Stimulated activated CD8-positive, alpha-beta memory T cell treated with anti-CD3 and anti-CD28 coated beads, Interleukin-12 subunit alpha, Interleukin-12 subunit beta, amount 100 ng/mL, for 1 hour (primary cell): ENCODE measurements around the gene PDE11A.
"Not testable (repeated sequence)": the region's sequence is repeated elsewhere in the genome, so short reads cannot be mapped to it uniquely, and the experiment has no call there.

Experiments used
- DNase-seq: peaks from one replicate; pipeline ENCODE4 v3.0.0-alpha.2; 2020; ENCODE audit warnings: low read depth

Gene PDE11A

GRCh38 chr2:178074123-178075005 lies 1.8 kb upstream of the PDE11A start:
- no peak for DNase-seq

GRCh38 chr2:178072000-178072382 lies 586 bp downstream of the PDE11A start:
- no peak for DNase-seq

GRCh38 chr2:178070824-178071223 lies 1.8 kb downstream of the PDE11A start:
- no peak for DNase-seq

- DNase-seq: no peak
Measured at GRCh38 chr2:178069551-178069950, 3.0 kb downstream of the PDE11A start.

- DNase-seq: no peak
Measured at GRCh38 chr2:178068823-178069454, 3.6 kb downstream of the PDE11A start.

- no peak for DNase-seq
Measured at GRCh38 chr2:178066890-178067669, 5.5 kb downstream of the PDE11A start.

- DNase-seq: no peak
Measured at GRCh38 chr2:178066324-178066723, 6.3 kb downstream of the PDE11A start.

GRCh38 chr2:178059681-178060080 lies 12.9 kb downstream of the PDE11A start:
- DNase-seq: no peak

- no peak for DNase-seq
Measured at GRCh38 chr2:178059111-178059510, 13.5 kb downstream of the PDE11A start.

- DNase-seq: no peak
Measured at GRCh38 chr2:178057179-178057680, 15.3 kb downstream of the PDE11A start.

- DNase-seq: no peak
Measured at GRCh38 chr2:178056345-178056744, 16.2 kb downstream of the PDE11A start.

GRCh38 chr2:178051257-178051656 lies 21.3 kb downstream of the PDE11A start:
- DNase-seq: not testable (repeated sequence)

GRCh38 chr2:178047391-178047790 lies 25.2 kb downstream of the PDE11A start:
- no peak for DNase-seq

GRCh38 chr2:178044836-178045235 lies 27.7 kb downstream of the PDE11A start:
- no peak for DNase-seq

GRCh38 chr2:178043266-178043665 lies 29.3 kb downstream of the PDE11A start:
- DNase-seq: no peak

GRCh38 chr2:178033583-178033982 lies 39.0 kb downstream of the PDE11A start:
- not testable (repeated sequence) for DNase-seq

GRCh38 chr2:178029342-178029741 lies 43.2 kb downstream of the PDE11A start:
- DNase-seq: no peak

- DNase-seq: no peak
Measured at GRCh38 chr2:178025551-178026185, 46.9 kb downstream of the PDE11A start.

GRCh38 chr2:178018141-178018540 lies 54.4 kb downstream of the PDE11A start:
- no peak for DNase-seq

- DNase-seq: no peak
Measured at GRCh38 chr2:178016612-178017011, 56.0 kb downstream of the PDE11A start.

- no peak for DNase-seq
Measured at GRCh38 chr2:178012639-178013038, 59.9 kb downstream of the PDE11A start.

- no peak for DNase-seq
Measured at GRCh38 chr2:178009813-178010212, 62.8 kb downstream of the PDE11A start.
